SH-SY5Y (cell line): ENCODE measurements around the gene NID1.

Experiments used
- GATA2 ChIP-seq: IDR thresholded peaks from 2 replicates; pipeline ENCODE4 v1.6.1; 2011; ENCODE audit warnings: mild to moderate bottlenecking, low read depth, low read length
- GATA3 ChIP-seq: IDR thresholded peaks from 2 replicates; pipeline ENCODE4 v1.6.1; 2011; ENCODE audit warnings: low read depth, mild to moderate bottlenecking, low read length, moderate library complexity

DNA sequence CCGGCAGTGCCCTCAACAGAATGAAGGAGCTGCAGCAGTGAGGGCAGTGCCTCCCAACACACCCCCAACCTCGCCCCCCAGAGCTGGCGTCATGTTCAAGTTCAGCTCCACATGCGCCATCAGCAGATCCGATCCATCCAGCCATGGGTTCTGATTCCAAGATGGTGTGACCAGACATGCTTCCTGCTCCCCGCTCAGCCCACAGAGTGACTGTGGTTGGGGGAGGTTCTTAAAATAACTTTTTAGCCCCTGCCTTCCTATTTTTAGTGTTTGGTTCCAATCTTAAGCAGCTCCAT lies 47.4 kb upstream of the NID1 start:
- TF ChIP-seq GATA2 (no peak), GATA3 (no peak)
